ENCODE measurements around the gene CCDC97.
A peak's percentile ranks its signal among the peaks of the same experiment; 100 is the strongest.

Gene CCDC97

DNA sequence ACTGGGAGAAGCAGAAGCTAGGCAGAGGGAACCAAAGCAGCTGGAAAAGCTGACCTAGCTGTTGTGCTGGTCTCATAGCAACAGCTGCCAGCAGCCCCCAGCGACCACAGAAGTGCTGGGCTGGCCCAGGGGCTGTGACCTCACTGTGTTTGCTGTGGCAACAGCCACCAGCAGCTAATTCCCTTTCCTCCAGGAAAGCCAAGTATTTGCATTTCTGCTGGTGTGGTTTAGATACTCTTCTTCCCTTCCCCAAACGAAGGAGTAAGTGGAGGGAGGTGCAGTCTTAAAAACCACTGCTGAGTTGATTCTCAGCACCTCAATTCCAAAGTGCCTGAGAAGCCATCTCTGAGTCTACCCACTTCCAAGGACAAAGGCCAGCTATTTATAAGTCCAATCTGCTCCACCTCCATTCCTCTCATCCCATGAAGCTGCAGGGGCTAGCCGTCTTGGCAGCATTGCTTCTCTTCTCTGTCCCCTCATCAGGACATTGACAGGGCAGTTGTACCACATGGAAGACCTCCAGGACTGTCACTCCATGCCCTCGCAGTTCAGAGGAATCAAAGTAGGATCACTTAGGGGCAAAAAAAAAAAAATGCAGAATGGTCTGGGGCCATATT is 11.5 kb upstream of the CCDC97 start:
- DNase-seq (ENCODE audit: low read depth in 3 of 3): no peak

DNA sequence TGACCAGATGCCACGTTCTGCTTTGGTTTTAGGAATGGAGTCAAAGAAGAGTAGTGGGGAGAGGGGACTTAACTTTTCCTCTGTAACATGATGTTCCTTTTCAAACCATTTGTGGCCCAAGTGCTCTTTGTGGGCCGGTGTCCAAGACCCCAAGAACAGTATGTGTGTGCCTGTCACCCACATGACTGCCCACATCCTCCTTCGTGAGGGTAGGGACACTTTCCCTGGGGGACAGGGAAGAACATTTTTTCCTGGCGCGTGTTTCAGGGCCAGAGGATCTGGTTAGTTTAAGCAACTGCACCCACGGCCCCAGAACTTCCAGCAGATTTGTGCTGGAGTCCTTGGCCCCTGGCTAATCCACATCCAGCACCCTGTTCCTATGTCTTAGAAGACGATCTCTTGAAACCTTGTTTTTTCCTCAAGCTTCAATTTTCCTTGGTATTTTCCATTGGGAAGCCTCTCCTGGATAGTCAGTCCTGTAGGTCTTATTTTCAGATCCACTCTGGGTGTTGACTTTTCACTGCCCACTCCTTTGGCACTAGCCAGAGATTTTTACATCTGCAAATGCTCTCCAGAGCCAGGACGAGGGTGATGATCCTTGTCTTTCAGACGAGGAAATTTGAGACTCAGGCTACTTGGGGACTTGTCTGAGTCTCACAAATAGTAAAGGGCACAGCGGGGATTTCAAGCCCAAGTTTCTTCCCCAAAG is 10.8 kb upstream of the CCDC97 start:
- no peak for DNase-seq (ENCODE audit: low read depth in 3 of 3)

DNA sequence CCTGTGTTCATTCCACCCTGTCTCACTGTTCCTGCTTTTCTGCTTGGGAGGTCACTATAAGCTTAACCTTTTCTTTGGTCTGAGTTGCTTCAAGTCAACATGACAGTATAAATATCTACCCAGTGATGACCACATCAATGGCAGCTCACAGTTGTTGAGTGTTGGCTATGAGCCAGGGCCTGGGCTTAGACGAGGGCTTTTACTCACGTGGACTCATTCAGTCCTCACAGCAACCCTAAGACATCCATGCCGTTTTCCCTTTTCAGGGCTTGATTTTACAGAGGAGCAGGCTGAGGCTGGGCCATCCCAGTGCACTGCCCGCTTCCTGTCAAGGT is 10.2 kb upstream of the CCDC97 start:
- DNase-seq (ENCODE audit: low read depth in 3 of 3): no peak

DNA sequence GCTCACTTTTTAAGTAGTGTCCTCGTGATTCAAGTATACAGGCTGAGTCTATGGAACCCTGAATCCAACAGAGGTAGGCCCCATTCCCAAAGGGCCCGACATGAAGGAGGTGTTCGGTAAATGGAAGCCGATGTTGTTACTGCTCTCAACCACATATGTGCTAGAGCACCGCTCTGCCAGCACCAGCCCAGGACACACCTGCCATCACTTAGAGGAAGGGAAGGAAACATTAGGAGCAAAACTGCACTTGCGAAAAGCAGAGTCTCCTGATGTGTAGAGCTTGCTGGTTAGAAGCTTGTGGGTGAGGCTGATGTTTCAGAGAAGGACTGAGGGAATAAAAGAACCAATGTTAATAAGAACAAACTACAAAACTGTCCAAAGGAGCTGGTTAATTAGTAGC is 9.4 kb upstream of the CCDC97 start:
- no peak for DNase-seq (ENCODE audit: low read depth in 3 of 3)

DNA sequence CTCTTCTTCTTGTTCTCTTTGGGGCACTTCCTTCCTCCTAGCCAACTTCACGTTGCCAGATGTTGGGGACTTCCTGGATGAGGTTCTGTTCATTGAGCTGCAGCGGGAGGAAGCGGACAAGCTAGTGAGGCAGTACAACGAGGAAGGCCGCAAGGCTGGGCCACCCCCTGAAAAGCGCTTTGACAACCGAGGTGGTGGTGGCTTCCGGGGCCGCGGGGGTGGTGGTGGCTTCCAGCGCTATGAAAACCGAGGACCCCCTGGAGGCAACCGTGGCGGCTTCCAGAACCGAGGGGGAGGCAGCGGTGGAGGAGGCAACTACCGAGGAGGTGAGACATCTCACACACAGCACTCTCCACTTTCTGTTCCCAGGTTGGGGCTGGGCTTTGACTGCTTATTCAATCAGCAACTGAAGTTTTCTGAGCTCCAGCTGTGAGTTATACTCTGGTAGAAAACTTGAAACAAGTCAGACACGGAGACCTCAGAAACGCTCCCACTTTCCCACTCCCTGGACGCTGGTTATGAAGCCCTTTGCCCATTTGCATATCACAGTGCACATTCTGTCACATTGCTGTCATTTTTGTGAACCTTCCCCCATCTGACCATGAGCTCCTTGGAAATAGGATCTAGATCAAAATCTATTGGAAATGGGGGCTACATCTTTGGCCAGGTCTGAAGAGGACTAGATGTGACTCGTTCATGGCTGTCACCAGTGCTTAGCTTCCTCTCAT is 7.2 kb upstream of the CCDC97 start:
- DNase-seq (ENCODE audit: low read depth in 3 of 3): peak; percentile 36 to 70 (median 47)

DNA sequence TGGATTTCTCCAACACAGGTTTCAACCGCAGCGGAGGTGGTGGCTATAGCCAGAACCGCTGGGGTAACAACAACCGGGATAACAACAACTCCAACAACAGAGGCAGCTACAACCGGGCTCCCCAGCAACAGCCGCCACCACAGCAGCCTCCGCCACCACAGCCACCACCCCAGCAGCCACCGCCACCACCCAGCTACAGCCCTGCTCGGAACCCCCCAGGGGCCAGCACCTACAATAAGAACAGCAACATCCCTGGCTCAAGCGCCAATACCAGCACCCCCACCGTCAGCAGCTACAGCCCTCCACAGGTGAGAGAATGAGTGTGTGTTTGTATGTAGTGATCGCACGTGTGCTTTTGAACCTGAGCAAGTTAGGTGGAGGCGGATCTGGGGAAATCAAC is 6.0 kb upstream of the CCDC97 start:
- DNase-seq (ENCODE audit: low read depth in 3 of 3): no peak

DNA sequence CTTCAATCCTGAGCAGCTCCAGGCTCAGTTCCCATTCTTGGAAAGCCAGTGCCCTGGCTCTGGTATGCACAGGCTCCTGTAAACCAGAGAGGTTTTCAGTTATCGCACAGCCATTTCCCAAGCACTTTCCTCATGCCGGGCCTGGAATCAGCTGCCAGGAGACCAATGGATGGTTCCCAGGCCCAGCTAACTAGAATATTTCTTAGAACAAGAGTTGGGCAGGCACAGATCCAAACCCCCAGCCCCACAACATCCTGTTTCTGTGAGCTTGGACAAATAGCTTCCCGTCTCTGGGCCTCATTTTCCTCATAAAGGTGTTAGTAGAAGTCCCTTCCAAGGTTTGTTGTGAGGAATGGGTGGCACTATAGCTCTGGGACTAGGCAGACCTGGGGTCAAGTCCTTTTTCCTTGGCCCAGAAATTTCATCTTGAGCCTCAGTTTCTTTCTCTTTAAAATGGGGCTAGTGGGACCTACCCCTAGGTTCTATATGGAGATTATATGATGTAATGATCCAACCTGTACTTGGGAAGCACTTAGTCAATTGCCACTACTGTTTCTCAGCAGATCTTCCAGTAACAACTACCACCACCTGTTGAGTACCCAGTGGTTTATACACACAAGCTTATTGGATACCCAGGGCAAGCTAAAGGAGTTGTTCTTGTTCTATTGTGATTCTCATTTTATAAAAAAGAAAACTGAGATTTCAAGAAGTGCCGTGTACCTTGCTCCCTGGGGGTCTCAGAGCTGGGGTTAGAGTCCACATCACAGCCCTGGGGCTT is 5.1 kb upstream of the CCDC97 start:
- no peak for DNase-seq (ENCODE audit: low read depth in 3 of 3)

DNA sequence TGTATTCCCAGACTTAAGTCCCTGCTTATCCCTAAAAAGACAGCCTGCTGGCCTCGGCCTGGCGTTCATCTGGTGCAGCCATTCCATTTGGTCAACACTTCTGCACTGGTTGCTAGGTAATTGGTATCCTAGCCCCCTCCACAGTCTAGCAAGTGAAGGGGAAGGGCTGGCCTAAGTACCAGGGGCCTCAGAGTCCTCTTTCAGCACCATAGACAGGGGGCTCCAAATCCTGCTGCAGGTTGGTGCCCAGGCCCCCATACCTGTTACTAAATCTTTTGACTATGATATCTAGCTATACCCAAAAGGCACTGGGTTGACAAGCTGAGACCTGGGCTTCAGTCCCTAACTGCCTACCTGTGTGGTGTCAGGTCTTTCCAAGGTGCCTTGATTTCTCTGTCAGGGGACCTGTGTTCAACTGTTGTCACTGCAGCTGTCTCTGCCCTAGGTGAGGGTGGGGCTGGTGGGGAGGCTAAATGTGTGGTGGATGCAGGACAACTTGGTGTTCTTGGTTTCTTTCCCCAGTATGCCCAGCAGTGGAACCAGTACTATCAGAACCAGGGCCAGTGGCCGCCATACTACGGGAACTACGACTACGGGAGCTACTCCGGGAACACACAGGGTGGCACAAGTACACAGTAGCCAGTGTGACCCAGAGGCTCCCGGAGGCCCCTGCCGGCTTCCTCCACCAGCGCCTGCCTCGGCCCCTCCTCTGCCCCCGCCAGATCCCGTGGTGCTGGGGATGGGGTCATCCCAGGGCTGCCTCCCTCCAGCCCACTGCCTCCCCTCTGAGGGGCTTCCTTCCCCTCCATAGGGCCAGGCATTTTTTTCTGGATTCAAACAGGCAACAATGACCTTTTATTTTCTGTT is 3.8 kb upstream of the CCDC97 start:
- no peak for DNase-seq (ENCODE audit: low read depth in 3 of 3)

DNA sequence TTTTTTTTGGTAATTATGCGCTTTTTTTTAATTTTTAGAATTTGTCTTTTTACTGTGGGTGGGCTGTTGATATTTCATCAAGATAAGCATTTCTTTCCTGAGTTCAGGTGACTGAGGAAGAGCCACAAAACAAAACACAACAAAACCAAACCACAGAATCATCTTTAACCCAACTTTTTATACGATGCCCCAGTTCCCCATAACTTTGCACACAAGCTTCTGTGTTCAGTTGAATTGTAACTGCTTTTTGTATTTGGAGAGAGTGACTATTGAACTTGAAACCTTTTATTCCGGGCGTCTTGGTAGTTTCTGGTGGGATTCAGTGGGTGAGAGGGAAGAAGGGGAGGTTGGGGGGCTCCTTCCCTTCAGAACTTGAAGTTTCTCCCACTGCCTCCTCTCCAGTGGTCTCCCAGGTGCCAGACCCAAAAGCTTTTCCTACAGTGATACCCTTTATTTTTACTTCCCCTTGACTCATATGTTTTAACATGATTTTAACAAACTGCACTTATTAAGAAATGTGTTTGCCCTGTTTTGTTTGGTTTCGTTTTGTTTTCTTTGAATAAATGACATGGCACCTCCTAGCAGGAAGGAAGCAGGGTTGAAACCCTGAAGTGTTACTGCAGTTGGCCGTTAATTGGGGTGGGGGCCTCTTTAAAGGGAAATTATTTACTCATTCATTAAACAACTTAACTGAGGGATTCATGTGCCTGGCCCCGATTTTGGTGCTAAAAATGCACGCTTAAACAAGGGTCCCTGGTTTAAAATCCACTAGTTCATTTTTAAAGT is 2.7 kb upstream of the CCDC97 start:
- DNase-seq (ENCODE audit: low read depth in 3 of 3): no peak

DNA sequence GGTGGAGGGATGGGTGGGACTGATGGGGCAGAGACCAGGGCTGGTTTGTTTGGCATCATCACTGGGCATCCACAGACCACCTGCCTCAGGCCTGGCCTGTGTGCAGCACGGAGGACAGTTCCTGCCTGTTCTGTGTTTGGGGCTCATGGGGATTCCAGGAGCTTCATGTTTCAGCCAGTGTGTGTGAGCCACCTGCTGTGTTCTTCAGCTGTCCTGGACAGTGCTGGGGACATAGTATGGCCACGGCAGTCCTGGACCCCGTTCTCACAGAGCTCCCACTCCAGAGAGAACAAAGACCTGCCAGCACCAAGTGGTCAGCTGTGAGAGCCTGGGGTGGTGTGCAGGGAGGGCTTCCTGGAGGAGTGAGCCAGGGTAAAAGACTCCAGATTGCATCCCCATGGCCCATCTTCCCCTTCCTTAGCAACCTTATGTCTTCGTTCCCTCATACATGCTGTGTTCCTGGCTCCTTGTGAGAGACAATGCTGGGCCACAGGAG is 2.0 kb upstream of the CCDC97 start:
- DNase-seq (ENCODE audit: low read depth in 3 of 3): no peak

DNA sequence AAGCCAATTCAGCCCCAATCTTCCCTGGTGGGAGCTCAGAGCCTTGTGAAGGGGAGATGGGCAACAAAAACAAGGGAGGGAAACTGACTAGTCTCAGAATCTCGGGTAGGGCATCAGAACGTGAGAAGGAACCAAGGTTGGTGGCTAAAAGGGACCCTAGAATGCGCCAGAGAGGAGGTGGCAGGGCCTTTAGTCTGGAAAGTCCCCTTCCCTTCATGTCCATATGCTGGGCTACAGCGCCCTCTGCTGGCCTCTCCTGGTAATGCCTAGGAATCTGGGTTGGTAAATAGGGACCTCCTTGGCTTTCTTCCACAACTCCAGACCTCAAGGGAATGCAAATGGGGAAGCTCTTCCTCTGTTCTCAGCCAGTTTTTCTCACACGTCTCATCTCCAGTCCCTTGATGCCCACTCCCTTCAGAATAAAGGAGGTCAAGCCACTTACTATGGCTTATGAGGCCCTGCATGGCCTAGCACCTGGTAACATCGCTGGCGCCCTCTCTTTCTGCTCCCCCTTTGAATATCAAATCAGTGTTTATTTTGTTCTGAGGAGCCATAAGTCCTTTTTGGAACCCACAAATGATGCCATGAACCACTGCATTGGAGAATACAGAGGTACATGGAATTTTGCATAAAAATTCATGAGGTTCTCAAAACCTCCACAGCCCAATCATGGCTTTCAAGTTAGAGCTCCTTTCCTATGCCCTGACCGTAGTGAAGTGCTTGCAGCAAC is 1.4 kb upstream of the CCDC97 start:
- peak; percentile 87 to 94 (median 91) for DNase-seq (ENCODE audit: low read depth in 3 of 3)

DNA sequence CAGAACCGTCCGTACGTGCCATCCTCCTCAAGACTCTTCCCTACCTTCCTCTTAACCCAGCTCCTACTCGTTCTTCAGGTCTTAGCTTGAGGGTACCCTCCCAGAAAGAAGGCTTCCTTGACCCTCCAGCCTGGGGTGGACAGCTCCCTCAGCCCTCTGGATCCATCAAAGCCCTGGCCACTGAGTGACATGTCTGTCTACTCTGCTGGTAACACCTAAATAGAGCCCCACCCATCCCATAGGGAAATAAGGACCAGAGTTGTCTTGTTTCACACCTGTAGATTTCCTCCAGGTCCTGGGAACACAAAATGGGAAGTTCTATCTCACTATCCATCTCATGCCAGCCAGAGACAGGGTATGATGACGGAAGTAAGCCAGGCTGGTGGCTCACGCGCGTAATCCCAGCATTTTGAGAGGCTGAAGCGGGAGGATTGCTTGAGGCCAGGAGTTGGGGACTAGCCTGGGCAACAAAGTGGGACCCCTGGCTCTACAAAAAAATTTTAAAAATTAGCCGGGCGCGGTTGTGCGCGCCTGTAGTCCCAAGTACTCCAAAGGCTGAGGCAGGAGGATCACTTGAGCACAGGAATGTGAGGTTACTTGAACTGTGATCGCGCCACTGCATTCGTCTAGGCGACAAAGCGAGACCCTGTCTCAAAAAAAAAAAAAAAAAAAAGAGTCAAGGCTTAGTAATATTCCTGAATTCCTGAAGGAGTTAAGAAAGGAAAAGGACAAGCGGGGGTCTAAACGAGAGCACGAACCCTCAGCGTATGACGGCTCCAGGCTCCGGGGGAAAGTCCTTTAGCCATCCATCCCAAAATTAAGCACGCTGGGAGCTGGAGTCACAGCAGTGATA is 566 bp upstream of the CCDC97 start:
- DNase-seq (ENCODE audit: low read depth in 3 of 3): no peak

DNA sequence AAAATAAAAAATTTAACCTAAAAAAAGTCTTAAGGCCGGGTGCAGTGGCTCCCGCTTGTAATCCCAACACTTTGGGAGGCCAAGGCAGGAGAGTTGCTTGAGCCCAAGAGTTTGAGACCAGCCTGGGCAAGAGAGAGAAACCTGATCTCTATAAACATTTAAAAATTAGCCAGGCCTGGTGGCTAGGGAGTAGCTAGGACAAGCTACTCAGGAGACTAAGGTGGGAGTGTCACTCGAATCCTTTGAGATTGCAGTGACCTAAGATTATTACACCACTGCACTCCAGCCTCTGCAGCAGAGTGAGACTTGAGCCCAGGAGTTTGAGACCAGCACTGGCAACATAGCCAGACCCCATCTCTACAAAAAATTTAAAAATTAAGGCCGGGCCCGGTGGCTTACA is 1.1 kb downstream of the CCDC97 start:
- DNase-seq (ENCODE audit: low read depth in 3 of 3): no peak

DNA sequence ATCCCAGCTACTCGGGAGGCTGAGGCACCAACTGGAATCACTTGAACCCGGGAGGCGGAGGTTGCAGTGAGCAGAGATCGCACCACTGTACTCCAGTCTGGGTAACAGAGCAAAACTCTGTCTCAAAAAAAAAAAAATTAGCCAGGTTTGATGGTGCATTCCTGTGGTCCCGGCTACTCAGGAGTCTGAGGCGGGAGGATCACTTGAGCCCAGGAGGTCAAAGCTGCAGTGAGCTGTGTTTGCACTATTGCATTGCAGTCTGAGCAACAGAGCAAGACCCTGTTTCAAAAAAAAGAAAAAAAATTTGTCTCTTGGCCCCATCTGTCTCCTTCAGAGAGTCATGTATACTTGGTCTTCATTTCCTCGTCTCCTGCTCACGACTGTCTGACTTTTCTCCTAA is 1.6 kb downstream of the CCDC97 start:
- DNase-seq (ENCODE audit: low read depth in 3 of 3): no peak

DNA sequence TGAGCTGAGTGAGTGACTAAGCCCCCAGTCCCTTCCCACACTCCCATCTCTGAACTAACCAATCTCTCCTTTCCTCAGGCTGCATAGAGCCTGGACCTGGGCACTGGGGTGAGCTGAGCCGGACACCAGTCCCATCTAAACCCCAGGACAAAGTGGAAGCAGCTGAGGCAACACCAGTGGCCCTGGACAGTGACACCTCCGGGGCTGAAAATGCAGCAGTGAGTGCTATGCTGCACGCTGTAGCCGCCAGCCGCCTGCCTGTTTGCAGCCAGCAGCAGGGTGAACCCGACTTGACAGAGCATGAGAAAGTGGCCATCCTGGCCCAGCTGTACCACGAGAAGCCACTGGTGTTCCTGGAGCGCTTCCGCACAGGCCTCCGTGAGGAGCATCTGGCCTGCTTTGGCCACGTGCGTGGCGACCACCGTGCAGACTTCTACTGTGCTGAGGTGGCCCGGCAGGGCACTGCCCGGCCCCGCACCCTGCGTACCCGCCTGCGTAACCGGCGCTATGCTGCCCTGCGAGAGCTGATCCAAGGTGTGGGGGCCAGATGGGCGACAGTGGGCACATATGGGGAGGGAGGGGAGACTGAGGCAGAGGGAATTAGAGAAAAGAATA is 6.4 kb downstream of the CCDC97 start:
- no peak for DNase-seq (ENCODE audit: low read depth in 3 of 3)

DNA sequence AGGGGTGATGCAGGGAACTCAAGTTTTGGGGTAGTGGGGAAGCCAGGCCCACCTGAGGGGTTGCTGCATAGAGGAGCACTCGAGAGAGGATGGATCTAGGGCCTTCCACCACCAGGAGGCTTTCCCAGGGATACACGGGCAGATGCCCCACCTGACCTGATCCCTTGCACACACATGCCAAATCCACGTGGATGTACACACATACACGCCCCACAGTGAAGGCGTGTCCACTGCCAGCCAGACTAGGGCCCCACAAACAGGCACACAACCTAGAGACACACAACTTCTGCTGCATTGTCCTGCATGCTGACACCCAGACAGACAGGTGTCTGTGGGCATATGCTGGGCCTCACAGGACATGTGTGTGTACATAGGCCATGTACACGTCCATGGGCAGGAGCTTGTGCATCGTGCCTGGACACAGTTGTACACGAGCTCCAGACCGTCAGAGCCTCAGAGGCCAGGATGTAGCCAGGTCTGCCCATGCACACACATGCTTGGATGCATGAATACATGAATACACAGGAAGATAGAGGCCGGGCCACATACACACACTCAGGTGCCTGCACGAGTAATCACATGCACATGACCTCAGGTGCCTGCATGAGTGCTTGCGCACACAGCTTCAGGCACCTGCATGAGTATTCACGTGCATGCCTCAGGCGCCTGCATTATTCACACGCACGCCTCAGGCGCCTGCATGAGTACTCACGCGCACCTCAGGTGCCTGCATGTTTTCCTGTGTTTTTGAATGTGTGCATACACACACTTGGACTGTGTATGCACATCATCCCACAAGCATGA is 8.9 kb downstream of the CCDC97 start:
- DNase-seq (ENCODE audit: low read depth in 3 of 3): no peak

DNA sequence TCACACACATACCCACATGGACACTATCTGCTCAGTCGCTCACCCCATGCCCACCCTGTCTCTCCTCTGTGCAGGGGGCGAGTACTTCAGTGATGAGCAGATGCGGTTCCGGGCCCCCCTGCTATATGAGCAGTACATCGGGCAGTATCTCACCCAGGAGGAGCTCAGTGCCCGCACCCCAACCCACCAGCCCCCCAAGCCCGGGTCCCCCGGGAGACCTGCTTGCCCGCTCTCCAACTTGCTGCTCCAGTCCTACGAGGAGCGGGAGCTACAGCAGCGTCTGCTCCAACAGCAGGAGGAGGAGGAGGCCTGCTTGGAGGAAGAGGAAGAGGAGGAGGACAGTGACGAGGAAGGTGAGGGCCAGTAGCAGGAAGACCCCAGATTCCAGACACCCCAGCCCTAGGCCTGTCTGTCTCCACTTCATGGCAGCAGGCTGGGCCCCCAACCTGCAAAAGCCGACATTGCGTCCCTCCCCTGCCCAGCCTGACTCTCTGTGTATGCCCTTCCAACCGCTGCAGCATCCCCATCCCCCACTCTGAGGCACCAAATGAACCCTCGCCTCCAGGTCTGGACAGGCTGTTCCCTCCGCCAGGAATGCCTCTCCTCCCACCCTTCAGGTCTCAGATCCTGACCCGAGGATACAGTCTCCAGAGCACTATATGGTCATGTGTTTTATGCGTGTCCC is 9.7 kb downstream of the CCDC97 start:
- DNase-seq (ENCODE audit: low read depth in 3 of 3): no peak
